ENCODE data around the gene SMNDC1. TPM values are rescaled to one million over a fixed set of nuclear protein-coding genes. Genes with fewer than 3 reads are reported as not detected.

The SMNDC1 gene
- total RNA-seq, 1 donor from 2014 or later, result 12.3 TPM

DNA sequence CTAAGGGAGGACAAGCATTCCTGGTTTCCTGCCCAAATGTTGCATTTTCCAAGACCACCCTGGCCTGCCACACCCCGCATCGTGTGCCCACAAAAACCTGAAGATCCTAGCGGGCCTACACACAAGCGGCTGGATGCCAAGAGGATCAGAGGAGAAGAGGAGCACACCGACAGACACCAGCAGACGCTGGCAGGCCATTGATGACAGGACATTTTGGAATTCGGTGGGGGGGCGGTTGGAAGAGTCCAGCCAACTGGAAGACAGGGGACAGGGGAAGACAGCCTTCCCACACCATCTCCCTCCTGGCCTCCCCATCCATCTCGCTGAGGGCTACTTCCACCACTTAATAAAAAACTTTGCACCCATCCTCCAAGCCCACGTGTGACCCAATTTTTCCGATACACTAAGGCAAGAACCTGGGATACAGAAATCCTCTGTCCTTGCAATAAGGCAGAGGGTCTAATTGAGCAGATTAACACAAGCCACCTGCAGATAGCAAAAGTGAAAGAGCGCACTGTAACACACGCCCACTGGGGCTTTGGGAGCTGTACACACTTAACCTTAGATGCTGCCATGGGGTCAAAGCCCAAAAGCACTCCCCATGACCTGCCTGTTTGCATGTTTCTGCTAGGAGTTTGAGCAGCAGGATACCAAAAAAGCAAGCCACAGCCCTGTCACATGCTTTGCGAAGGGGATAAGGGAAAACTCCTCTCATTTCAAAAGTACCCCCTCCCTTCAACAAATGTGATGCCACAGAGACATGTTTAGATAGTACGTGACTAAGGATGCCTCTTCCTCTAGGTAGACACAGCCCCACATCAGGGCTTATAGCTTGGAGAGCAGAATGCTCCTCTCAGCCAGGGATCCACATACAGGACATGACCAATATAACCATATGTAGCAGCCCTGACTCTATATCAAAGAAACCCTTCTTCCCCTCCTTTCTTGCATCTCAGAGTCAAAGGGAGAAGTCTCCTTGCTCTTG lies 13.4 kb upstream of the SMNDC1 start:
- no peaks in the 10 kb centered on the region for H3K27me3 ChIP-seq
- no peak for DNase-seq (ENCODE audit: extremely low spot score in 2 of 2)
- no peaks in the 10 kb centered on the region for H3K36me3 ChIP-seq
- no peak overlapping the region for H3K27ac ChIP-seq
- intact Hi-C loops (cut with DNase I), result loop anchor here (10.0 kb wide), 1 partner anchor 187 kb away; no protein-coding TSS in a partner anchor
- H3K4me1 ChIP-seq, result no peaks in the 10 kb centered on the region
- no peaks in the 10 kb centered on the region for H3K9me3 ChIP-seq
- TF ChIP-seq POLR2A (IDR thresholded peaks at IDR 0.05) (no peak), POLR2AphosphoS5 (IDR thresholded peaks at IDR 0.05; ENCODE audit: insufficient read depth in 1 of 2, low read depth in 1 of 2) (no peak)
- TF ChIP-seq, protein P1, sequence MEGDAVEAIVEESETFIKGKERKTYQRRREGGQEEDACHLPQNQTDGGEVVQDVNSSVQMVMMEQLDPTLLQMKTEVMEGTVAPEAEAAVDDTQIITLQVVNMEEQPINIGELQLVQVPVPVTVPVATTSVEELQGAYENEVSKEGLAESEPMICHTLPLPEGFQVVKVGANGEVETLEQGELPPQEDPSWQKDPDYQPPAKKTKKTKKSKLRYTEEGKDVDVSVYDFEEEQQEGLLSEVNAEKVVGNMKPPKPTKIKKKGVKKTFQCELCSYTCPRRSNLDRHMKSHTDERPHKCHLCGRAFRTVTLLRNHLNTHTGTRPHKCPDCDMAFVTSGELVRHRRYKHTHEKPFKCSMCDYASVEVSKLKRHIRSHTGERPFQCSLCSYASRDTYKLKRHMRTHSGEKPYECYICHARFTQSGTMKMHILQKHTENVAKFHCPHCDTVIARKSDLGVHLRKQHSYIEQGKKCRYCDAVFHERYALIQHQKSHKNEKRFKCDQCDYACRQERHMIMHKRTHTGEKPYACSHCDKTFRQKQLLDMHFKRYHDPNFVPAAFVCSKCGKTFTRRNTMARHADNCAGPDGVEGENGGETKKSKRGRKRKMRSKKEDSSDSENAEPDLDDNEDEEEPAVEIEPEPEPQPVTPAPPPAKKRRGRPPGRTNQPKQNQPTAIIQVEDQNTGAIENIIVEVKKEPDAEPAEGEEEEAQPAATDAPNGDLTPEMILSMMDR (IDR thresholded peaks at IDR 0.05), result no peak
- no peak overlapping the region for H3K4me3 ChIP-seq

DNA sequence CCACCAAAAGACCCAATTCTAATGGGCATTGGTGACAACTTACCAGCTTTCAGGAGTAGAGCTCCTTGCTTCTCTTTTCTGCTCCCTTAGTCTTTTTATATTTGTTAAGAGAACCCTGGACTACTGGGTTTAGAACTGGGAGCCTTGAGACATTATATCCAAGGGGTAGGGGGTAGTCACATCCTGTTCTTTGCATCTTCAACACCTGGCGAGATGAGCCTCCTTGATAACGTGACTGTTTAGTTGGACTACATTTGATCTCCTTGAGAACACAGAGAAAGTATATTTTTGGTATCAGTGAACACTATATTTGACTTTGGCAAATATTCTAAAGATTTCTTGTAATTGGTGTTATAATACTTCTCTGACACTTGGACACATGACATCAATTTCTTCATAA lies 9.0 kb upstream of the SMNDC1 start:
- TF ChIP-seq, protein P1 (IDR thresholded peaks at IDR 0.05), result no peak
- TF ChIP-seq POLR2AphosphoS5 (IDR thresholded peaks at IDR 0.05; ENCODE audit: insufficient read depth in 1 of 2, low read depth in 1 of 2), result no peak
- TF ChIP-seq POLR2A (IDR thresholded peaks at IDR 0.05), result no peak

DNA sequence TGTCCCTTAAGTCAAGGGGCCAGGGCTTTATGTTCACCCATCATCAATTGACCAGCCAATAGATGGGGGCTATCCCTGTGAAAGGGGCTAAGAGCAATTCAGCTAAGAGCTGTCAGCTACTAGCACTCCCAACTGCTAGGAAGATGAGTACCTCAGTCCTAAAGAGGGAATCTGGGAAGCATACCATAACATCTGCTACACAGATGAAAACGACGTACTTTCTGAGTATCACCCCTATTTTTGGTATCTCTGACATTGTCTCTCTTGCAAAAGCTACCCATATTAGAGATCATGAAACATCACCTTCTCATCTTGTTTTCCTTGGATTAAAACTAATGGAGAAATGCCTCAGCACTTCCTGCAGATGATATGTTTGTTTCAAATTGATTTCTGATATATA lies 7.5 kb upstream of the SMNDC1 start:
- Histone ChIP-seq H3K36me3 (no peaks in the 10 kb centered on the region), H3K27ac (no peak overlapping the region), H3K9me3 (no peaks in the 10 kb centered on the region), H3K4me3 (no peak overlapping the region), H3K4me1 (no peaks in the 10 kb centered on the region), H3K27me3 (no peaks in the 10 kb centered on the region)
- TF ChIP-seq POLR2A (IDR thresholded peaks at IDR 0.05), result no peak
- intact Hi-C loops (cut with DNase I), result loop anchor here (10.0 kb wide), 1 partner anchor 193 kb away; no protein-coding TSS in a partner anchor
- DNase-seq (ENCODE audit: extremely low spot score in 2 of 2), result no peak

More for the DNA sequence above, 9.0 kb upstream of the SMNDC1 start:
- Histone ChIP-seq H3K9me3 (no peaks in the 10 kb centered on the region), H3K36me3 (no peaks in the 10 kb centered on the region), H3K4me3 (no peak overlapping the region), H3K4me1 (no peaks in the 10 kb centered on the region), H3K27ac (no peak overlapping the region), H3K27me3 (no peaks in the 10 kb centered on the region)
- intact Hi-C loops (cut with DNase I), result loop anchor here (10.0 kb wide), 1 partner anchor 191 kb away; no protein-coding TSS in a partner anchor
- DNase-seq (ENCODE audit: extremely low spot score in 2 of 2), result no peak

DNA sequence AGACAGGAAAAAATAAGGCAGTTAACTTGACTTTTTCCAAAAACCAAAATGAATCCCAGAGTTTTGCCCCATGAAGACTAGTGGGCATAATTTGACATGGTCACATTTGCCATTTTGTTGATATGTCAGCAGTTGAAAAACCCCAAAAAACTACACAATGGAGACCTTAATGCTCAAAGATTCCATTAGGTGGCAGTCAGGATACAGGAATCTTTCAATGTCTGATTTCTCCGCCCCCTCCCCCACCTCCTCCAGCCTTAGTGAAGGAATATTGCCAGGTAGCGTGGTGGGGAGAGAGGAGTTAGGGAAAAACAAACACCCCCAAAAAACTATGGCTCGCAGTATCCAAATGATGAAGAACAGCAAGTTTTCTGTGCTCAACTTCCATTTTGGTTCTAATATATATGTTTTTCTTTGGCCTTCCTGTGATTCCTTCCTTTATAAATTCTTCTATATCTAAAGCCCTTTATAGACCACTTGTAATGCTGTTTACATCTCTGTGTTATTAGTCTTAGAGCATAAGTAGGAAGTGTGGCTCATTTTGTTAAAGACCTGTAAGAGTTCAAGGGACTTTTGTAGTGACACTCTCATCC lies 6.7 kb upstream of the SMNDC1 start:
- Histone ChIP-seq H3K27me3 (no peaks in the 10 kb centered on the region), H3K27ac (no peak overlapping the region), H3K9me3 (no peaks in the 10 kb centered on the region), H3K4me3 (no peak overlapping the region), H3K4me1 (no peaks in the 10 kb centered on the region), H3K36me3 (no peaks in the 10 kb centered on the region)
- TF ChIP-seq POLR2AphosphoS5 (IDR thresholded peaks at IDR 0.05; ENCODE audit: insufficient read depth in 1 of 2, low read depth in 1 of 2) (peak in 1 of 2 donors; percentile 29), POLR2A (IDR thresholded peaks at IDR 0.05) (no peak)
- TF ChIP-seq, protein P1 (IDR thresholded peaks at IDR 0.05), result peak; percentile 49 to 90 (median 75)
- no peak for DNase-seq (ENCODE audit: extremely low spot score in 2 of 2)
- intact Hi-C loops (cut with DNase I), result loop anchor here (10.0 kb wide), 1 partner anchor 193 kb away; no protein-coding TSS in a partner anchor

DNA sequence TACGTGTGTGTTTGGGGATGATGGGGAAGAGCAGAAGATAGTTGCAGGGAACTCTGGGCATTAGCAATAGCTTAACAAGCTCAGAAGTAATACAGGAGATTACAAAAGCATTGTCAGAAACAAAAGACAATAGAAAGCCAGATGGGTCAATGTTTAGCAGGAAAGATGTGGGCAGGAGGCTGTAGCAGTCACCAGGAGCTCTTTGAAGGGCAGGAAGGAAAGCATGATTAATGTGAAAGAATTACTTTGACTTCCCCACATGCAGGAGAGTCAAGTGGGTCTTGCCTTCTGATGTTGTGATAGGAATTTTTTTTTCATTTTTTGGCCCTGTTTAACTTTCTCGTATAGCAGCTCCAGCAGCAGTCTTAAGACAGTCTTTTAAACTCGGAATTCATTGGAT lies 6.0 kb upstream of the SMNDC1 start:
- TF ChIP-seq POLR2AphosphoS5 (IDR thresholded peaks at IDR 0.05; ENCODE audit: insufficient read depth in 1 of 2, low read depth in 1 of 2), result no peak
- TF ChIP-seq POLR2A (IDR thresholded peaks at IDR 0.05), result no peak
- TF ChIP-seq, protein P1 (IDR thresholded peaks at IDR 0.05), result no peak

More for the DNA sequence above, 6.0 kb upstream of the SMNDC1 start:
- Histone ChIP-seq H3K27ac (no peak overlapping the region), H3K4me3 (no peak overlapping the region), H3K36me3 (no peaks in the 10 kb centered on the region), H3K4me1 (peaks cover 4% of the 10 kb centered on the region), H3K9me3 (no peaks in the 10 kb centered on the region), H3K27me3 (no peaks in the 10 kb centered on the region)
- intact Hi-C loops (cut with DNase I), result loop anchor here (10.0 kb wide), 1 partner anchor 194 kb away; no protein-coding TSS in a partner anchor
- no peak for DNase-seq (ENCODE audit: extremely low spot score in 2 of 2)
